Osteoblast (primary cell): ENCODE results near the gene MSL2. TPM values are rescaled to one million over a fixed set of nuclear protein-coding genes. Genes with fewer than 3 reads are reported as not detected.
"Not testable (repeated sequence)": the region's sequence is repeated elsewhere in the genome, so short reads cannot be mapped to it uniquely, and the experiment has no call there.

Experiments
- DNase-seq: peaks from one replicate; pipeline ENCODE4 v3.0.0; 2011; ENCODE audit warnings: low spot score, mixed read lengths; ENCODE audit not compliant: insufficient read length; ENCODE audit errors: missing footprints
- H2AFZ ChIP-seq: 2 replicates; pipeline ENCODE4 v1.6.0; 2011; ENCODE audit warnings: mild to moderate bottlenecking, low read length
- H3K27ac ChIP-seq: 2 replicates; pipeline ENCODE4 v1.5.1; 2011; ENCODE audit warnings: mild to moderate bottlenecking, low read depth, low read length, moderate library complexity
- H3K27me3 ChIP-seq: 2 replicates; pipeline ENCODE4 v1.6.0; 2012; ENCODE audit warnings: mild to moderate bottlenecking, control low read depth, inconsistent platforms, low read length, moderate library complexity; ENCODE audit not compliant: insufficient read depth
- H3K36me3 ChIP-seq: 2 replicates; pipeline ENCODE4 v1.5.1; 2011; ENCODE audit warnings: mild to moderate bottlenecking, low read length, control low read depth, moderate library complexity; ENCODE audit not compliant: insufficient read depth
- H3K4me1 ChIP-seq: 2 replicates; pipeline ENCODE4 v1.5.1; 2011; ENCODE audit warnings: mild to moderate bottlenecking, low read length, control low read depth, moderate library complexity; ENCODE audit not compliant: insufficient read depth
- H3K4me2 ChIP-seq: 2 replicates; pipeline ENCODE4 v1.6.0; 2011; ENCODE audit warnings: mild to moderate bottlenecking, low read length; ENCODE audit not compliant: insufficient read depth
- H3K4me3 ChIP-seq: fragments of 200-600 bp; sonication (generic); 3 replicates; pipeline ENCODE4 v1.5.1; 2012; ENCODE audit warnings: mild to moderate bottlenecking, low read length, inconsistent platforms; ENCODE audit not compliant: insufficient read depth
- H3K79me2 ChIP-seq: 2 replicates; pipeline ENCODE4 v1.6.0; 2012; ENCODE audit warnings: mild to moderate bottlenecking, low read length, control low read depth, inconsistent platforms; ENCODE audit not compliant: insufficient read depth
- H3K9me3 ChIP-seq: 2 replicates; pipeline ENCODE4 v1.5.1; 2011; ENCODE audit warnings: low read depth, low read length, control low read depth
- H4K20me1 ChIP-seq: 2 replicates; pipeline ENCODE4 v1.6.0; 2012; ENCODE audit warnings: mild to moderate bottlenecking, low read length, control low read depth; ENCODE audit not compliant: insufficient read depth
- total RNA-seq: library from RNA; depleted of rRNA; stranded (reverse); fragments of >200 nt; gene quantifications from 2 replicates; pipeline ENCODE4 v1.2.3, GENCODE V29; 2012
- TF ChIP-seq, protein P1 (sequence below): IDR thresholded peaks from 2 replicates; pipeline ENCODE4 v1.5.1; 2011; ENCODE audit warnings: mild to moderate bottlenecking, low read depth, low read length, moderate library complexity; ENCODE audit errors: extremely low read depth

Gene MSL2
- total RNA-seq, 1 donor, result 18.5 TPM

DNA sequence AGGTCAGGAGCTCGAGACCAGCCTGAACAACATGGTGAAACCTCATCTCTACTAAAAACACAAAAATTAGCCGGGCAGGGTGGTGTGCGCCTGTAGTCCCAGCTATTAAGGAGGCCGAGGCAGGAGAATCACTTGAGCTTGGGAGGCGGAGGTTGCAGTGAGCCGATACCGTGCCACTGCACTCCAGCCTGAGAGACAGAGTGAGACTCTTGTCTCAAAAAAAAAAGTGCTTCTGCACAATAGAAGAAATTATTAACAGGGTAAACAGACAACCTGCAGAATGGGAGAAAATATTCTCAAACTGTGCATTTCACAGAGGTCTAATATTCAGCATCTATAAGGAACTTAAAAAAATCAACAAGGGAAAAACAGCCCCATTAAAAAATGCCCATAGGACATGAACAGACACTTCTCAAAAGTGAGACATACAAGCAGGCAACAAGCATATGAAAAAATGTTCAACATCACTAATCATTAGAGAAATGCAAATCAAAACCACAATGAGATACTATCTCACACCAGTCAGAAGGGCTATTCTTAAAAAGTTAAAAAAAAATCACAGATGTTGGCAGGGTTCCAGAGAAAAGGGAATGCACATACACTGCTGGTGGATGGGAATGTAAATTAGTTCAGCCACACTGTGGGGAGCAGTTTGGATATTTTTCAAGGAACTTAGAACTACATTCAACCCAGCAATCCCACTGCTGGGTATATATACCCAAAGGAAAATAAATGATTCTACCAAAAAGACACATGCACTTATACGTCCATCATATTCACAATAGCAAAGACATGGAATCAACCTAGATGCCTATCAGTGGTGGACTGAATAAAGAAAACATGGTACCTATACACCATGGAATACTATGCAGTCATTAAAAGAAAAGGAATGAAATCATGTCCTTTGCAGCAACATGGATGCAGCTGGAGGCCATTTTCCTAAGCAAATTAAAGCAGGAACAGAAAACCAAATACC lies 75.5 kb downstream of the MSL2 start:
- no peak overlapping the region for H3K4me3 ChIP-seq
- no peak overlapping the region for H3K27ac ChIP-seq
- no peaks in the 10 kb centered on the region for H4K20me1 ChIP-seq
- no peaks in the 10 kb centered on the region for H3K27me3 ChIP-seq
- no peaks in the 10 kb centered on the region for H3K4me1 ChIP-seq
- H3K9me3 ChIP-seq, result no peaks in the 10 kb centered on the region
- TF ChIP-seq, protein P1, sequence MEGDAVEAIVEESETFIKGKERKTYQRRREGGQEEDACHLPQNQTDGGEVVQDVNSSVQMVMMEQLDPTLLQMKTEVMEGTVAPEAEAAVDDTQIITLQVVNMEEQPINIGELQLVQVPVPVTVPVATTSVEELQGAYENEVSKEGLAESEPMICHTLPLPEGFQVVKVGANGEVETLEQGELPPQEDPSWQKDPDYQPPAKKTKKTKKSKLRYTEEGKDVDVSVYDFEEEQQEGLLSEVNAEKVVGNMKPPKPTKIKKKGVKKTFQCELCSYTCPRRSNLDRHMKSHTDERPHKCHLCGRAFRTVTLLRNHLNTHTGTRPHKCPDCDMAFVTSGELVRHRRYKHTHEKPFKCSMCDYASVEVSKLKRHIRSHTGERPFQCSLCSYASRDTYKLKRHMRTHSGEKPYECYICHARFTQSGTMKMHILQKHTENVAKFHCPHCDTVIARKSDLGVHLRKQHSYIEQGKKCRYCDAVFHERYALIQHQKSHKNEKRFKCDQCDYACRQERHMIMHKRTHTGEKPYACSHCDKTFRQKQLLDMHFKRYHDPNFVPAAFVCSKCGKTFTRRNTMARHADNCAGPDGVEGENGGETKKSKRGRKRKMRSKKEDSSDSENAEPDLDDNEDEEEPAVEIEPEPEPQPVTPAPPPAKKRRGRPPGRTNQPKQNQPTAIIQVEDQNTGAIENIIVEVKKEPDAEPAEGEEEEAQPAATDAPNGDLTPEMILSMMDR, result no peak
- DNase-seq, result no peak
- no peak overlapping the region for H2AFZ ChIP-seq
- no peaks in the 10 kb centered on the region for H3K79me2 ChIP-seq
- H3K36me3 ChIP-seq, result no peaks in the 10 kb centered on the region
- no peak overlapping the region for H3K4me2 ChIP-seq

DNA sequence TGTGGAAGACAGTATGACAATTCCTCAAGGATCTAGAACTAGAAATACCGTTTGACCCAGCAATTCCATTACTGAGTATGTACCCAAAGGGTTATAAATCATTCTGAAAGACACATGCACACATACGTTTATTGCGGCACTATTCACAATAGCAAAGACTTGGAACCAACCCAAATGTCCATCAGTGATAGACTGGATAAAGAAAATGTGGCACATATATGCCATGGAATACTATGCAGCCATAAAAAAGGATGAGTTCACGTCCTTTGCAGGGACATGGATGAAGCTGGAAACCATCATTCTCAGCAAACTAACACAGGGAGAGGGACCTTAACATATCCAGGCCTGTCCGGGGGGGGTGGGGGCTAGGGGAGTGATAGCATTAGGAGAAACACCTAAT lies 76.4 kb downstream of the MSL2 start:
- not testable (repeated sequence) for H3K9me3 ChIP-seq, H4K20me1 ChIP-seq, H3K4me2 ChIP-seq, H3K27ac ChIP-seq, H3K36me3 ChIP-seq, DNase-seq, H3K4me3 ChIP-seq, H3K27me3 ChIP-seq, H3K4me1 ChIP-seq, H3K79me2 ChIP-seq, H2AFZ ChIP-seq

DNA sequence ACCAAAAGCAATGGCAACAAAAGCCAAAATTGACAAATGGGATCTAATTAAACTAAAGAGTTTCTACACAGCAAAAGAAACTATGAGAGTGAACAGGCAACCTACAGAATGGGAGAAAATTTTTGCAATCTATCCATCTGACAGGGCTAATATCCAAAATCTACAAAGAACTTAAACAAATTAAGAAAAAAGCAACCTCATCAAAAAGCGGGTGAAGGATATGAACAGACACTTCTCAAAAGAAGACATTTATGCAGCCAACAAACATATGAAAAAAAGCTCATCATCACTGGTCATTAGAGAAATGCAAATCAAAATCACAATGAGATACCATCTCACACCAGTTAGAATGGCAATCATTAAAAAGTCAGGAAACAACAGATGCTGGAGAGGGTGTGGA lies 76.8 kb downstream of the MSL2 start:
- not testable (repeated sequence) for H3K4me2 ChIP-seq, H3K9me3 ChIP-seq, DNase-seq, H3K79me2 ChIP-seq, H3K27me3 ChIP-seq, H2AFZ ChIP-seq, H3K4me3 ChIP-seq, H3K36me3 ChIP-seq, H3K27ac ChIP-seq, H4K20me1 ChIP-seq, H3K4me1 ChIP-seq

DNA sequence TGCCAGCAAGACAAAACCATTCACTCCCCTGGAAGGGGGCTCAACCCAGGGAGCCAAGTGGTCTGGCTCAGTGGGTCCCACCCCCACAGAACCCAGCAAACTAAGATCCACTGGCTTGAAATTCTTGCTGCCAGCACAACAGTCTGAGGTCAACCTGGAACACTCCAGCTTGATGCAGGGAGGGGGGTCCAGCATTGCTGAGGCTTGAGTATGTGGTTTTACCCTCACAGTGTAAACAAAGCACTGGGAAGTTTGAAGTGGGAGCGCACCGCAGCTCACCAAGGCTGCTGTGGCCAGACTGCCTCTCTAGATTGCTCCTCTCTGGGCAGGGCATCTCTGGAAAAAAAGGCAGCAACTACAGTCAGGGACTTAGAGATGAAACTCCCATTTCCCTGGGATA lies 81.7 kb downstream of the MSL2 start:
- Histone ChIP-seq H3K9me3 (no peaks in the 10 kb centered on the region), H3K4me1 (no peaks in the 10 kb centered on the region), H3K27ac (no peak overlapping the region), H3K4me2 (no peak overlapping the region), H3K79me2 (no peaks in the 10 kb centered on the region), H3K36me3 (no peaks in the 10 kb centered on the region), H3K27me3 (no peaks in the 10 kb centered on the region), H2AFZ (no peak overlapping the region), H4K20me1 (no peaks in the 10 kb centered on the region), H3K4me3 (no peak overlapping the region)
- no peak for DNase-seq
- TF ChIP-seq, protein P1, result no peak

DNA sequence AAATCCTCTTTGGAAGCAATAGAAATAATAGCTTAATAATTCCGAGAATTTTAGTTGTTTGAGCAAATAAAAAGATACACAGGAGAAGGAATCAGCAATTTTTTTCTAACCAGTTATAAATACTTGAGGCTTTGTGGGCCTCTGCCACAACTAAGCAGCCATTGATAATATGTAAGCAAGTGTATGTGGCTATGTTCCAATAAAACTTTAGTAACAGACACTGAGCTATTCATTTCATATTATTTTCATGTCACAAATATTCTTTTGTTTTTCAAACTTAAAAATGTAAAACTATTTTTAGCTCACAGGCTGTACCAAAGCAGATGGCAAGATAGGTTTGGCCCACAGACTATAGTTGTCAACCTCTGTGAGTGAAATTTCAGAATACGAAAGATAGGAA lies 85.7 kb downstream of the MSL2 start:
- Histone ChIP-seq H3K4me1 (no peaks in the 10 kb centered on the region), H3K36me3 (no peaks in the 10 kb centered on the region), H3K27me3 (no peaks in the 10 kb centered on the region), H2AFZ (no peak overlapping the region), H3K79me2 (no peaks in the 10 kb centered on the region), H3K9me3 (no peaks in the 10 kb centered on the region), H3K4me2 (no peak overlapping the region), H4K20me1 (no peaks in the 10 kb centered on the region), H3K4me3 (no peak overlapping the region), H3K27ac (no peak overlapping the region)
- TF ChIP-seq, protein P1, result no peak
- DNase-seq, result no peak
